GM18502 (cell line): ENCODE results near the gene C10orf120.

Source experiments
- ATAC-seq: cut with Tn5 transposase; IDR thresholded peaks from one replicate; pipeline ENCODE4 v1.9.1; 2021; ENCODE audit warnings: mild to moderate bottlenecking; ENCODE audit not compliant: unreplicated experiment, poor library complexity

Gene C10orf120

GRCh38 chr10:122706467-122706866, 6.8 kb upstream of the C10orf120 start:
- ATAC-seq = no peak

- ATAC-seq = peak; percentile 62
Observed at GRCh38 chr10:122703483-122704448, 4.1 kb upstream of the C10orf120 start.

- no peak for ATAC-seq
Observed at GRCh38 chr10:122702275-122702674, 2.6 kb upstream of the C10orf120 start.

GRCh38 chr10:122701652-122702051, 2.0 kb upstream of the C10orf120 start:
- ATAC-seq = no peak

- no peak for ATAC-seq
Observed at GRCh38 chr10:122696687-122697086, 3.0 kb downstream of the C10orf120 start.

- no peak for ATAC-seq
Observed at GRCh38 chr10:122692744-122693143, 6.9 kb downstream of the C10orf120 start.

- ATAC-seq = no peak
Observed at GRCh38 chr10:122689146-122689820, 10.4 kb downstream of the C10orf120 start.

GRCh38 chr10:122688293-122688989, 11.2 kb downstream of the C10orf120 start:
- ATAC-seq = no peak

GRCh38 chr10:122682522-122682921, 17.1 kb downstream of the C10orf120 start:
- ATAC-seq = no peak

GRCh38 chr10:122678266-122678665, 21.4 kb downstream of the C10orf120 start:
- no peak for ATAC-seq

GRCh38 chr10:122675278-122675677, 24.4 kb downstream of the C10orf120 start:
- no peak for ATAC-seq

GRCh38 chr10:122674781-122675180, 24.9 kb downstream of the C10orf120 start:
- no peak for ATAC-seq

GRCh38 chr10:122673731-122674130, 25.9 kb downstream of the C10orf120 start:
- ATAC-seq = no peak

- ATAC-seq = no peak
Observed at GRCh38 chr10:122673269-122673668, 26.4 kb downstream of the C10orf120 start.

- no peak for ATAC-seq
Observed at GRCh38 chr10:122672655-122673054, 27.0 kb downstream of the C10orf120 start.

GRCh38 chr10:122671355-122671754, 28.3 kb downstream of the C10orf120 start:
- ATAC-seq = no peak

- ATAC-seq = no peak
Observed at GRCh38 chr10:122669842-122670241, 29.8 kb downstream of the C10orf120 start.

- no peak for ATAC-seq
Observed at GRCh38 chr10:122669045-122669444, 30.6 kb downstream of the C10orf120 start.

- ATAC-seq = no peak
Observed at GRCh38 chr10:122665946-122666345, 33.7 kb downstream of the C10orf120 start.

- no peak for ATAC-seq
Observed at GRCh38 chr10:122665329-122665860, 34.3 kb downstream of the C10orf120 start.

GRCh38 chr10:122664501-122664900, 35.1 kb downstream of the C10orf120 start:
- ATAC-seq = no peak
